Stromal cell of bone marrow (primary cell): Measurements from ENCODE around the gene GALP.
"Not testable (repeated sequence)": the region's sequence is repeated elsewhere in the genome, so short reads cannot be mapped to it uniquely, and the experiment has no call there.

Experiments used
- DNase-seq: peaks from one replicate; pipeline ENCODE4 v3.0.0-alpha.2; 2012; ENCODE audit warnings: low read depth

The GALP gene

DNA sequence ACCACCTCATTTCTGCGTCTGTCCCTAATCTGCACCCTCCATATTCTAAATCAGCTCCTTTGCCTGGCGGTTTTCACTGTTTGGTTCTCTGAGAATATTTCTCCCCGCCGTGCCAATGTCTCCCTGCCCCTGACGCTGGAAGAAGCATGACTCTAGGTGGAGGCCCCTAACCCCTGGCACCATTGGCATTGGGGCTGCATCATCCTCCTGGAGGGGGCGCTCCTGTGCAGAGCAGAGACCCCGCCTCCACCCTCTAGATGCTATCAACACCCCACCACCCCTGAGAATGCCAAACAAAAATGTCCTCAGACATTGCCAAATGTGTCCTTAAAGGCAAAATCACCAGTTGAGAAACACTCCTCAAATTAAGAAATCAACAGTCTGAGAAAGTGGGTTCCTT is 15.3 kb downstream of the GALP start:
- DNase-seq: no peak

DNA sequence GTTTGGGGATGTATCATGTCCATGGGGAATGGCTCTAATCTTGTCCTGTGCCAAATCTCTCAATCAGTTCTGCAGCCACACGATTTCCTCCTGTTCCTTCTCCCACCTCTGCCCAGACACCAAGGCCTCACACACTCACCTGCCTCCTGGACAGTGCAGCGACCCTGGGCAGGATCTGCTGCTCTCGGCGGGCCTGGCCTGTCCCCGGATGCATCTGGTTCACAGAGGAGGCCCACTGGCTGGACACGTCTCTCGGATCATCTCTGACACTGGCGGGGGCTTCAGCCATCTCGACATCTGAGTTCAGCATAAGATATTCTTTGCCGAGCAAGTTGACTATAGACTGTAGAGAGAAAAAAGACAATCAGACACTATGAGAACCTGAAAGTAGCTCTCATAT is 15.9 kb downstream of the GALP start:
- DNase-seq: no peak

DNA sequence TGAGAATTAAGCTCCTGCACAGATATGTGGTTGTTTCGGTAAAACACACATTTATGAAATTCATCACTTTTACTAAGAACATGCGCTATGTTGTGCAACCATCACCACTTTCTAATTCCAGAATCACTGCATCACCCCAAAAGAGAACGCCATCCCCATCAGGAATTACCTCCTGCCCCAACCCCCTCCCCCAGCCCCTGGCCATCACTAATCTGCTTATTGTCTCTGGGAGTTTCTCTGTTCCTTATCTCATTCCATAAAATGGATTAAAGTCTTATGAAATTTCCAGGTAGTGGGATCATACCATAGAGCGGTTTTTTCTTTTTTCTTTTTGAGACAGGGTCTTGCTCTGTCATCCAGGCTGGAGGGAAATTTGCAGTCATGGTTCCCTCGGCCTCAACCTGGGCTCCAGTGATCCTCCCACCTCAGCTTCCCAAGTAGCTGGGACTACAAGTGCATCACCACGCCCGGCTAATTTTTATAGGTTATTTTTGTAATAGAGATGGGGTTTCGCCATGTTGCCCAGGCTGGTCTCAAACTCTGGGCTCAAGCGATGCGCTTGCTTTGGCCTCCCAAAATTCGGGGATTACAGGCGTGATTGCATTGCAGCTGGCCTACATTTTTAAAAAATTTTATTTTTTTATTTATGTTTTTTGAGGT is 18.3 kb downstream of the GALP start:
- no peak for DNase-seq

DNA sequence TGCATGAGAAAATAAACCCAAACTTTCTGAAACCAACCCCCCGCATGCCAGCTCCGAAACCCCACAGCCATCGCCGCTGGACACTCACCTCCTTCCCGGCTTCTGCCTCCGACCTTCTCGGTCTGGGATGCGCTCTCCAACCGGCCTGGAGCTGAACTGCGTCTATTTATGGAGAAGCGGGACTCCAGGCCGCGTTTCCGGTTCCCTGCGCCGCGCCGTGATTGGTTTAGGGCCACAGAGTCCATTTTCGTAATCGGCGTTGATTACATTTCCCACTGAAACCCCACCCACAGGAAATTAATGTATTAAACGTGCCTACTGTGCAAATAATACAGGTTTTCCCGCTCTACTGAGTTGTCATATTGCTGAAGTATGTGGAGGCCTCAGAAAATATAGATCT is 21.8 kb downstream of the GALP start, which contains the start of gene ZSCAN5B:
TSS of gene ZSCAN5B (minus strand) at position 138 of the 400 bp plus-strand sequence. CDS start 4,731 bp downstream, outside the sequence.
- DNase-seq: not testable (repeated sequence)

DNA sequence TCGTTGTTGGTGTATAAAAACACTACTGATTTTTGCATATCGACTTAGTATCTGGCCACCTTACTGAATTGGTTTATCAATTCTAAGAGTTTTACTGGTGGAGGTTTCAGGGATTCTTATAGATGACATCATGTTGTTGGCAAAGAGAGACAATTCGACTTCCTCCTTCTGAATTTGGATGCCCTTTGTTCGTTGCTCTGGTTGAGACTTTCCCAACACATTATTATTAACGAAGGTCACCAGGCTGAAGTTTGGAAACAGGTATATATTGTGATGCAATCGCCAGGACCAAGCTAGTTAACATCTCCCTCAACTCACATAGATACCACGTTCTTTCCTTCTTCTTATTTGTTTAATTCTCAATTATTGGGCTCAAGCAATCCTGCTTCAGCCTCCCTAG is 23.9 kb downstream of the GALP start:
- DNase-seq: no peak

DNA sequence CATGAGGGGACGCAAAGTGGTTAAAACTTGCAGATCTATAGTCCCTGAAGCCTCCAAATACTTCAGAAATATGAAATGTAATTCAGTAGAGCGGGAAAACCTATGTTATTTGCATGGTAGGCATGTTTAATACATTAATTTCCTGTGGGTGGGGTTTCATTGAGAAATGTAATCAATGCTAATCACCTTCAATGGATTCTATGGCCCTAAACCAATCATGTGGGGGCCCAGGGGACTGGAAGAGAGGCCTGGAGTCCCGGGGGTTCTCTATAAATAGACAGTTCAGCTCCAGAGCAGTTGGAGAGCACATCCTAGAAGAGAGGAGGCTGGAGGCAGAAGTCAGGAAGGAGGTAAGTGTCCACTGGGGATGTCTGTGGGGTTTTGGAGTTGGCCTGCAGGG is 26.2 kb downstream of the GALP start, which contains the start of gene ZSCAN5C:
TSS of gene ZSCAN5C (plus strand) at position 301 of the 400 bp plus-strand sequence. CDS start 3,641 bp downstream, outside the sequence.
- DNase-seq: no peak

DNA sequence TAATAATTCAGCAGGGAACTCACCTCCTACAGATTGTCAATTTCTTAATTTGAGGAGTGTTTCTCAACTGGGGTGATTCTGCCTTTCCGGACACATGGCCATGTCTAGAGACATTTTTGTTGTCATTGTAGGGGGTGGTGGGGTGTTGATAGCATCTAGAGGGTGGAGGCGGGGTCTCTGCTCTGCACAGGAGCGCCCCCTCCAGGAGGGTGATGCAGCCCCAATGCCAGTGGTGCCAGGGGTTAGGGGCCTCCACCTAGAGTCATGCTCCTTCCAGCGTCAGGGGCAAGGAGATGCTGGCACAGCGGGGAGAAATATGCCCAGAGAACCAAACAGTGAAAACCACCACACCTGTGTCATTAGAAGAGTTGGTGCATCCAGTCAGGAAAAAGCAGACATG is 31.8 kb downstream of the GALP start:
- not testable (repeated sequence) for DNase-seq

DNA sequence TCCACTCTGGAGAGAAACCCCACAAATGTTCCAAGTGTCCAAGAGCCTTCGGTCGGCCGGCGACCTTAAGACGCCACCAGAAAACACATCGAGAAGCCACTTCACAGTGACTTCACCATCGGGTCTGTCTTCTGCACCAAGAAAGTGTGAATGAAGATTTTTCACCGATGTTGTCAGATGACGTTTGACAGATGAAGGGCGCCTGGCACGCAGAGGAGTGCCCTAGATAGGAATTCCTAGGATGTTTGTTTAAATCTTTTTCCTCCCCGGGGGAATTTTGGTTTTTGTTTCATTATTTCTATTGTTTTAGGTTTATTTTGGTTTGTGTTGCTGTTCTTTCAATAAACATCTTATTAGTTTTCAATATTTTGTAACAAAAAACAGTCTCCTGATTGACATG is 33.3 kb downstream of the GALP start:
- no peak for DNase-seq

DNA sequence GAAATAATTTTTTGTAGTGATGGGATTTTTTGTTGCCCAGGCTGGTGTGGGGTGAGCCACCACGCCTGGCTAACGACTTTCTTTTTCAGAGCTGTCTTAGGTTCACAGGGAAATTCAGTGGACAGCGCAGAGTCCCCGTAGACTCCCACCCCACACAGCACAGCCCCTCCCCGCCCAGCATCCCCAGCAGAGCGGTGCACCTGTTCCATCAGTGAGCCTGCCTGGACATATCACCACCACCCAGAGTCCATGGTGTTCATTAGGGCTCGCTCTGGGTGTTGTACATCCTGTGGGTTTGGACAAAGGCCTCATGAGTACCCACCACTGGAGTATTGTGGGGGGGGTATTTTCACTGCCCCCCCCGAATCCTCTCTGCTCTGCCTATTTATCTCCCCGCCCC is 34.2 kb downstream of the GALP start:
- not testable (repeated sequence) for DNase-seq

DNA sequence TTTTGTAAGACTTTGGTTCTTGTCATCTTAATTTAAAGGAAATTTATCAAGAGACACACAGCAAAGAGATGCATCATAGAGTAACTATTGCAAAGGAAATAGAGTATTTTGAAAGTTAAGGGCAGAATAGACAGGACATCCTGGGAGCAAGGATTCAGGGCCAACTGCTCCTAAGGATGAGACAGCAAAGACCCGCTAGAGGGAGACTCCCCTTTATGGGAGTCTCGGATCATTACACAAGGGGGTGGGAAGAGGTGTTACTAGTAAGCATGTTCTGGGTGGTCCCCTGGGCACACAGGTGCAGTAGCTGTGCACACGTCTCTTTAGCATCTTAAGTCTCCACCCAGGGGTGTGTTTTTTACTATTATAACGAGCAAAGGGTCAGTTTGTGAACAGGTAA is 35.9 kb downstream of the GALP start:
- no peak for DNase-seq

DNA sequence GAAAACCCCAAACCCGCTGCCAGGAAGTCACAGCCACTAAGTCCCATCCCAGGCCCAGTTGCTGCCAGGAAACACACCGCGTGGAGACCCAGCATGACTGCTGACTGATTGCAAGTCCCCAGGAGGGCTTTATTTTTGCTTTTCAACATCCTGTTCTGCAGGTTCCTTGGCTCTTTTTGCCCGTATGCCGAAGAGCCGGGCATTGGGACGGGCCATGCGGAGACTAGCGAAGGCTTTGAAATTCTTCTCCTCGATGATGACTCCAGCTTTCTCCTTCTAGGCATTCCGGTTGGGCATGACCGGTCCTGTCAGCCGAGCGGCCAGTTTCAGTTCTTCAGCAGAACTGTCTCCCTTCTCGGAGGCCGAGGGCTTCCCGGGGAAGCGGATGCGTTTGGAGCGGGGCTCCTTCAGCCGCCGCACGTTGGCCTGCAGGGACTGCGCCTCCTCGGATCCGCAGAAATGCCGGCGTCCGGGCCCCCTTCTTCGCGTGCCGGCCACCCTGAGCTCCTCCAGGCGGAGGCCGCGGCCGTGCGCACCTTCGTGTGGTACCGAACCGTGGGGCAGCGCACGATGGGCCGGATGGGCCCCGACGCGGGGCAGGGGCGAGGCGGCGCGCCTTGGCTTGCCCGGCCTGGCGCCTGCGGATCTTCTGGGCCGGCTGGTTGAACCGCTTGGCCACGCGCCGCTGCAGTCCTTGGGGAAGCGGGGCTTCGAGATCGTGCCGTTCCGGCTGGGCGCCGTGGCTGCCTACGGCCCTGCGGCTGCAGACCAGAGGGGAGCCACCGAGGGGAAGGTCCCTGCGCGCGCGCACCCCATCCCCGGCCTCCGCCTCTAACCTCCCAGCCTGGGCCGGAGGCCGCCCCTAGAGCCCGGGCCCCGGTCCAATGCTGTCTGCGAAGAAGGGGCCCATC is 41.5 kb downstream of the GALP start:
- DNase-seq: peak; percentile 13

DNA sequence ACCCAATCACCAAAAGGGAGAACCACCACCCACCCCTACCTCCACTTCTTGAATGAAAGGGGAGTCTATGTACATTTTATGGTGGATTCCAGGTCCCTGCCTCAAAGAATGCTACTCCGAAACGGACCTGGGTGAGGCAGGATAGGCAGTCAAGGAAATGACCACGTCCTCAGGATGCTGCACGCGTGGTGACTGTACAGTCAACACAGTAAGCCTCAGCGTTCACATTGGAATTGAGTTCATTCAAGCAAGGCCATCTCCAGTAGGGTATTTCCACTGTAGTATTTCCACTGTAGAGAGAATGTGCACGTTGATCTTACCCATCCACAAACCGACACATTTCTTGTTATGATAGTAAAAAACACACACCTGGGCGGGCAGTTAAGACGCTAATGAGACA is 43.2 kb downstream of the GALP start:
- DNase-seq: no peak

DNA sequence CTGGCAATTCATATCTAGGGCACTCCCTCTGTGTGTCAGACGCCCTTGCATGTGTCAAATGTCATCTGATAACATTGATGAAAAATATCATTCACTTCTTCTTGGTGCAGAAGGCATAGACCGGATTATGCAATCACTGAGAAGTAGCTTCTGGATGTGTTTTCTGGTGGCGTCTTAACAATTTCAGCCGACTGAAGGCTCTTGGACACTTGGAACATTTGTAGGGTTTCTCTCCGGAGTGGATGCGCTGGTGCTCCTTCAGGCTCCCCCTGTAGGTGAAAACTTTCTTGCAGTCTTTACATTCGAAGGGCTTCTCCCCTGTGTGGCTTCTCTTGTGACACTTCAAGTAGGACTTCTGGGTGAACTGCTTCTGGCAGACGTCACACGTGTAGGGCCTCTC is 45.6 kb downstream of the GALP start:
- peak; percentile 3 for DNase-seq

DNA sequence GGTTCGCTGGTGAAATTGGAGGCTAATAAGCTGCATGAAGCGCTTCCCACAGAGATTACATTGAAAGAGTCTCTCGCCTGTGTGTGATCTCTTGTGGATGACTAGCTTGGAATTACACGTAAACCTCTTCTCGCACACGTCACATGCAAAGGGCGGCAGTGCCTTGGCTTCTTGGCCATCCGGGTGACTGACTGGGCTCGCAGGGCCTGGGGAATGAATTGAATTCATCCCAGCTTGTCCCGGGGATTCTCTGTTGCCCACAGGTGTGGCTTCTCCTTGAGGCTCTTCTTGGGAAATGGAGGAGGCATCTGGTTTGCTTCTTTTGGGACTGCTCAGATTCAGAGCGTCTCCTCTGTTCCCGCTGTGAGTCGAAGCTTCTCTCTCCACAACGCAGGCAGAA is 46.0 kb downstream of the GALP start:
- no peak for DNase-seq

DNA sequence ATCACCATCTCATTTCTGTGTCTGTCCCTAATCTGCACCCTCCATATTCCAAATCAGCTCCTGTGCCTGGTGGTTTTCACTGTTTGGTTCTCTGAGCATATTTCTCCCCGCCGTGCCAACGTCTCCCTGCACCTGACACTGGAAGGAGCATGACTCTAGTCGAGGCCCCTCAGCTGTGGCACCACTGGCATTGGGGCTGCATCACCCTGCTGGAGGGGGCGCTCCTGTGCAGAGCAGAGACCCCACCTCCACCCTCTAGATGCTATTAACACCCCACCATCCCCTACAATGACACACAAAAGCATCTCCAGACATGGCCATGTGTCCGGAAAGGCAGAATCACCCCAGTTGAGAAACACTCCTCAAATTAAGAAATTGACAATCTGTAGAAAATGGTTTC is 47.1 kb downstream of the GALP start:
- DNase-seq: no peak

DNA sequence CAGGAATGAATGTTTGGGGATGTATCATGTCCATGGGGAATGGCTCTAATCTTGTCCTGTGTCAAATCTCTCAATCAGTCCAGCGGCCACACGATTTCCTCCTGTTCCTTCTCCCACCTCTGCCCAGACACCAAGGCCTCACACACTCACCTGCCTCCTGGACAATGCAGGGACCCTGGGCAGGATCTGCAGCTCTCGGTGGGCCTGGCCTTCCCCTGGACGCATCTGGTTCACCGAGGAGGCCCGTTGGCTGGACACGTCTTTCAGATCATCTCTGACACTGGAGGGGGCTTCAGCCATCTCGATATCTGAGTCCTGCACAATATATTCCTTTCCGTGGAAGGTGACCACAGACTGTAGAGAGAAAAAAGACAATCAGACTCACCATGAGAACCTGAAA is 47.7 kb downstream of the GALP start:
- DNase-seq: no peak
